ENCODE data around the gene CDRT15.

DNA sequence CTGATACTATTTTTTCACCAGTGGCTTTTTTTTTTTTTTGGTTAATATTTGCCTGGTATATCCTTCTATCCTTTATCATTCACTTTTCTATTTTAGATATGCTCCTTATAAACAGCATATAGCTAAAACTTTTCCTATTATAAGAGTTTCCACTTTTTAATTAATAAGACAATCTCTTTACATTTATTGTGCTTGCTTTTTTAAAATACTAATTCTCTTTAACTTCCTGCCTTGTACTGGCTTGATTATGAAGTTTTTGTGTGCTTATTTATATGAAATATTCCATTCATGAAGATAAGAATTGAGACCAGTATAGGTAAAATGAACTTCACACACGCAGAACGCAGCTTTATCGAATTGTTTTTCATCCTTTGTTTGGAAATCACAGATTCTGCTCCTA, 9.0 kb upstream of the CDRT15 start:
- TF ChIP-seq, protein P1, sequence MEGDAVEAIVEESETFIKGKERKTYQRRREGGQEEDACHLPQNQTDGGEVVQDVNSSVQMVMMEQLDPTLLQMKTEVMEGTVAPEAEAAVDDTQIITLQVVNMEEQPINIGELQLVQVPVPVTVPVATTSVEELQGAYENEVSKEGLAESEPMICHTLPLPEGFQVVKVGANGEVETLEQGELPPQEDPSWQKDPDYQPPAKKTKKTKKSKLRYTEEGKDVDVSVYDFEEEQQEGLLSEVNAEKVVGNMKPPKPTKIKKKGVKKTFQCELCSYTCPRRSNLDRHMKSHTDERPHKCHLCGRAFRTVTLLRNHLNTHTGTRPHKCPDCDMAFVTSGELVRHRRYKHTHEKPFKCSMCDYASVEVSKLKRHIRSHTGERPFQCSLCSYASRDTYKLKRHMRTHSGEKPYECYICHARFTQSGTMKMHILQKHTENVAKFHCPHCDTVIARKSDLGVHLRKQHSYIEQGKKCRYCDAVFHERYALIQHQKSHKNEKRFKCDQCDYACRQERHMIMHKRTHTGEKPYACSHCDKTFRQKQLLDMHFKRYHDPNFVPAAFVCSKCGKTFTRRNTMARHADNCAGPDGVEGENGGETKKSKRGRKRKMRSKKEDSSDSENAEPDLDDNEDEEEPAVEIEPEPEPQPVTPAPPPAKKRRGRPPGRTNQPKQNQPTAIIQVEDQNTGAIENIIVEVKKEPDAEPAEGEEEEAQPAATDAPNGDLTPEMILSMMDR (IDR thresholded peaks at IDR 0.05) = no peak
- TF ChIP-seq POLR2A (IDR thresholded peaks at IDR 0.05) (no peak), POLR2AphosphoS5 (IDR thresholded peaks at IDR 0.05; ENCODE audit: insufficient read depth in 1 of 2, low read depth in 1 of 2) (no peak)
